T-cell (primary cell): ENCODE data around the gene C3orf20. TPM values are rescaled to one million over a fixed set of nuclear protein-coding genes. Genes with fewer than 3 reads are reported as not detected.

Experiments used
- ATAC-seq, 4 experiments: fragments of 200-7000 bp in 3 of 4; fragments of 150-1000 bp in 1 of 4; cut with Tn5 transposase; replicated peaks in 1 of 4; 1 replicate in 3 of 4; 2 replicates in 1 of 4; pipeline ENCODE4 v1.10.0; 2021; ENCODE audit warnings: moderate library complexity in 3 of 4, mild to moderate bottlenecking in 2 of 4, moderate number of reproducible peaks in 1 of 4
- CTCF ChIA-PET, 2 donors: fragments of 300-600 bp; sonication (Branson Sonifier 250); formaldehyde crosslinking; loops; one replicate each; lab custom pipeline; 2022; ENCODE audit warnings: antibody characterized with exemption in 2 of 2; lab: Charles Lee
- POLR2A ChIA-PET, 2 donors: fragments of 300-600 bp; sonication (Branson Sonifier 250); formaldehyde crosslinking; loops; one replicate each; lab custom pipeline; 2022; ENCODE audit warnings: antibody characterized with exemption in 2 of 2; lab: Charles Lee
- DNase-seq, 35 experiments: peaks; one replicate each; pipeline versions ENCODE4 v3.0.0 to v3.0.0-alpha.2; 2013 to 2023
- H3K27ac ChIP-seq: one replicate; pipeline ENCODE4 v1.5.1; 2013; ENCODE audit warnings: low read length
- H3K27me3 ChIP-seq, 2 experiments: replicated peaks in 1 of 2; 1 replicate in 1 of 2; 2 replicates in 1 of 2; pipeline versions ENCODE4 v1.6.1 to v1.7.0; 2013; ENCODE audit warnings: low read length in 1 of 2, mixed read lengths in 1 of 2; ENCODE audit not compliant: control insufficient read depth in 2 of 2, insufficient read depth in 2 of 2; ENCODE audit errors: extremely low read depth in 1 of 2
- H3K36me3 ChIP-seq, 2 donors: 1 replicate in 1 of 2; 2 replicates in 1 of 2; pipeline versions ENCODE4 v1.6.1 to v1.7.0; 2013; ENCODE audit warnings: low read length in 1 of 2; ENCODE audit not compliant: control insufficient read depth in 2 of 2, insufficient read depth in 1 of 2; ENCODE audit errors: extremely low read depth in 1 of 2
- H3K4me1 ChIP-seq, 2 experiments: 1 replicate in 1 of 2; 2 replicates in 1 of 2; pipeline versions ENCODE4 v1.6.1 to v1.7.0; 2013; ENCODE audit warnings: low read length in 2 of 2, mixed read lengths in 1 of 2; ENCODE audit not compliant: insufficient read depth in 2 of 2, control insufficient read depth in 1 of 2; ENCODE audit errors: extremely low read depth in 1 of 2
- H3K4me3 ChIP-seq, 2 donors: 1 replicate in 1 of 2; 2 replicates in 1 of 2; pipeline versions ENCODE4 v1.5.1 to v1.7.0; 2013; ENCODE audit warnings: mild to moderate bottlenecking in 2 of 2, low read length in 1 of 2, moderate library complexity in 1 of 2; ENCODE audit not compliant: control insufficient read depth in 1 of 2; ENCODE audit errors: extremely low read depth in 1 of 2
- H3K9me3 ChIP-seq: 2 replicates; pipeline ENCODE4 v1.7.0; 2013
- H3K27ac Mint-ChIP-seq, 2 donors: one replicate each; pipeline ENCODE4 v1.8.0; 2020 to 2021; ENCODE audit warnings: mild to moderate bottlenecking in 2 of 2, mixed read lengths in 2 of 2
- H3K27me3 Mint-ChIP-seq, 2 donors: one replicate each; pipeline ENCODE4 v1.8.0; 2021 to 2022; ENCODE audit warnings: mixed read lengths in 2 of 2
- H3K36me3 Mint-ChIP-seq: one replicate; pipeline ENCODE4 v1.8.0; 2021; ENCODE audit warnings: mixed read lengths
- H3K4me1 Mint-ChIP-seq, 3 donors: one replicate each; pipeline ENCODE4 v1.8.0; 2020 to 2022; ENCODE audit warnings: mixed read lengths in 3 of 3, mild to moderate bottlenecking in 1 of 3
- H3K4me3 Mint-ChIP-seq, 3 donors: one replicate each; pipeline ENCODE4 v1.8.0; 2020 to 2022; ENCODE audit warnings: mild to moderate bottlenecking in 3 of 3, mixed read lengths in 3 of 3, moderate library complexity in 3 of 3
- H3K9me3 Mint-ChIP-seq, 3 donors: one replicate each; pipeline ENCODE4 v1.8.0; 2020 to 2022; ENCODE audit warnings: mixed read lengths in 3 of 3
- WGBS: methylation state at CpG from one replicate; pipeline ENCODE4 v1.1.5; 2013; ENCODE audit warnings: missing lambda C conversion rate; ENCODE audit not compliant: insufficient coverage; 5-methylcytosine and 5-hydroxymethylcytosine counted together
- total RNA-seq, 35 experiments: library from RNA in 6 of 35; stranded (reverse) in 6 of 35; fragments of 120-200 nt in 1 of 35; gene quantifications; one replicate each; pipeline versions ENCODE4 v1.2.1 to v1.2.4 and lab custom pipeline; 2013 to 2026

C3orf20 gene
- total RNA-seq, 5 donors from 2014 or later (not counting 1 experiment from before 2014, with no cell fraction given) = 0.19 to 0.82 (median 0.37) TPM

DNA sequence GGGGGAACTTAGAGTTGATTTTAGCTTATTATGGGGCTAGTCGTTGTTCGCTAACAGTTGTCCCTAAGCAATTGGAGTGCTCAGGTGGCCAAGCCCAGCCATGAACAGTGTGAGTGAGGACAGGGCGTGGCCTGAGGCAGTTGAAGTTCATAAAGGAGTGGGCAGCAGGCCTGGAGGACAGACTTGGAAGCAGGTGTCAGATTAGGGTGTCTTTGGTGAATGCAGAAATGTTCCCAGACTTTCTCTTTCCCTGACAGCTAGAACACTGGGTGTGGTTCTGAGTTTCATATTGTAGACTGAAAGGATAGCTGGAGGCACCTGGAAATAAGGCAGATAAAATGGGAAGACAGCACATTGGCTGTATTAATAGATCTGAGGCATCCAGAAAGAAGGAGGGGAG lies 84.0 kb downstream of the C3orf20 start:
- ATAC-seq (no peak), DNase-seq (no peak)
- no peaks in the 10 kb centered on the region for H3K9me3 Mint-ChIP-seq
- no peaks in the 10 kb centered on the region for H3K9me3 ChIP-seq
- peaks cover 0 to 3% of the 10 kb centered on the region in 2 experiments for H3K4me1 ChIP-seq
- ChIA-PET CTCF (no interaction called here), POLR2A (no interaction called here)
- H3K27me3 ChIP-seq = peaks cover 0 to 16% of the 10 kb centered on the region in 2 experiments
- H3K36me3 Mint-ChIP-seq = no peaks in the 10 kb centered on the region
- H3K4me1 Mint-ChIP-seq = peaks cover 4 to 6% (median 4%) of the 10 kb centered on the region in 3 donors
- WGBS = 75% methylated on average over 2 of the region's 3 CpGs
- no peak overlapping the region for H3K27ac Mint-ChIP-seq
- no peak overlapping the region for H3K4me3 ChIP-seq
- no peak overlapping the region for H3K4me3 Mint-ChIP-seq
- peaks cover 0 to 5% of the 10 kb centered on the region in 2 donors for H3K27me3 Mint-ChIP-seq
- H3K36me3 ChIP-seq = no peaks in the 10 kb centered on the region
- H3K27ac ChIP-seq = no peak overlapping the region

DNA sequence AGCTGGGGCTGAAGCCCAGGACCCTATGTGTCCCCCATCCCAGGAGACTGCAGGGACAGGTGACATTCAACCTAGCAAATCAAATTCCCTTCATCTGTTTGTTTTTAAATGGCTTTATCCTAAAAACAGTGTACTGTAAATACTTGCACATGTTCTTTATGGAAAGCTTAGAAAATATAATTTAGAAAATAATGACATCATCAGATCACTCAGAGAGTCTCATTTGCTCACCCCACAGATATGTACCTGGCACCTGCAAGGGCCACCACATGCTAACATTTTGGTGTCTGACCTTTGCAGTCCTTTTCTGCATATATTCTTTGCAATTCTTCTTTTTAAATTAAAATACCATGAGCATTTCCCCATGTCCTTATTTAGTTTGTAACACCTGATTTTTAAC lies 85.2 kb downstream of the C3orf20 start:
- no peak overlapping the region for H3K4me3 ChIP-seq
- no peaks in the 10 kb centered on the region for H3K36me3 ChIP-seq
- ChIA-PET CTCF (no interaction called here), POLR2A (no interaction called here)
- H3K27ac Mint-ChIP-seq = no peak overlapping the region
- H3K4me3 Mint-ChIP-seq = no peak overlapping the region
- H3K4me1 Mint-ChIP-seq = peaks cover 4 to 6% (median 4%) of the 10 kb centered on the region in 3 donors
- H3K27ac ChIP-seq = no peak overlapping the region
- no peak for ATAC-seq
- H3K36me3 Mint-ChIP-seq = no peaks in the 10 kb centered on the region
- H3K27me3 ChIP-seq = peaks cover 0 to 13% of the 10 kb centered on the region in 2 experiments
- H3K4me1 ChIP-seq = peaks cover 0 to 3% of the 10 kb centered on the region in 2 experiments
- H3K27me3 Mint-ChIP-seq = no peaks in the 10 kb centered on the region
- no peak for DNase-seq
- no peaks in the 10 kb centered on the region for H3K9me3 ChIP-seq
- H3K9me3 Mint-ChIP-seq = no peaks in the 10 kb centered on the region

DNA sequence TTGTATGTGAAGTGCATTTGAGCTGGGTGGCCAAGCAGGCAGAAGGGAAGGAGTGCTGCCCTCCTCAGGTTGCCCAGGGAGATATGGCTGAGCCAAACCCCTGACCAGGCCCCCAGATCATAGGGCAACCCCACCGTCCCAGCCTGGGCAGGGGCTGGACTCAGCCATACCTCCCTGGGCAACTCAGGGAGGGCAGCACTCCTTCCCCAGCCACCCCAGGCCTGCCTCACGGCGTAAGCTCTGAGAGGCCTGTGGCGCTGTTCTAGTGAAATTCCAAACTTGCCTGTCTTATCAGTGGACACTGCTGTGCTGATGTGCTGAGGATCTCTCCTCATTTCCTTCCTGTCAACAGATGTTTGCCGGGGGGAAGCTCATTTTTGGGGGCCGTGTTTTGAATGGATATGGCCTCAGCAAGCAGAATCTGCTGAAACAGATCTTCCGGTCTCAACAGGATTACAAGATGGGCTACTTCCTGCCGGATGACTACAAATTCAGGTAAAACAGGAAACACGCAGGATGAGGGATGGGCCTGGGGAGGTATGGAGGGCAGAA lies 86.3 kb downstream of the C3orf20 start:
- Mint-ChIP-seq H3K4me1 (peaks cover 4 to 6% (median 4%) of the 10 kb centered on the region in 3 donors), H3K27me3 (no peaks in the 10 kb centered on the region), H3K9me3 (no peaks in the 10 kb centered on the region), H3K36me3 (no peaks in the 10 kb centered on the region), H3K27ac (no peak overlapping the region), H3K4me3 (peak overlapping the region in 1 of 3 donors; percentile 12)
- DNase-seq = no peak
- Histone ChIP-seq H3K27me3 (peaks cover 0 to 16% of the 10 kb centered on the region in 2 experiments), H3K36me3 (no peaks in the 10 kb centered on the region), H3K9me3 (no peaks in the 10 kb centered on the region), H3K4me1 (peaks cover 0 to 3% of the 10 kb centered on the region in 2 experiments), H3K4me3 (no peak overlapping the region), H3K27ac (no peak overlapping the region)
- ChIA-PET CTCF (no interaction called here), POLR2A (interaction anchor here in 1 of 2 donors (0.8 kb wide), 1 partner anchor 62 kb away, joined by 4 read pairs; no protein-coding TSS in a partner anchor)
- no peak for ATAC-seq
- 30% methylated on average over 6 of the region's 9 CpGs for WGBS

DNA sequence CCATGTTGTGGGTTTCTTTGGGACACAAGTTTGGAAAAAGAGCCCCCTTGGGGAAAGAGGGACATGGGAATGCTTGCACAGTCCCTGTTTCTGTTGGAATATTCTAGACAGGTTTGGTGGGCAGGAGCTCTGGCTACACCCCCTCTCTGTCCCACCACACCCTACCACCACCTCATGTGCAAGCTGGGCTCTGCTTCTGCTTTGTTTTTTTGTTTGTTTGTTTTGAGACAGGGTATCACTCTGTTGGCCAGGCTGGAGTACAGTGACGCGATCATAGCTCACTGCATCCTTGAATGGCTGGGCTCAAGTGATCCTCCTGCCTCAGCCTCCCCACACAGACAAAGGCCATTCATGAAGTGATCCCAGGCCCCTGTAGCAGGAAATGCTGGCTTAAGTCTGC lies 86.9 kb downstream of the C3orf20 start:
- POLR2A ChIA-PET = no interaction called here
- 100% methylated on average over 2 of the region's 2 CpGs for WGBS
- Mint-ChIP-seq H3K4me3 (peak overlapping the region in 1 of 3 donors; percentile 12), H3K27ac (no peak overlapping the region), H3K27me3 (no peaks in the 10 kb centered on the region), H3K4me1 (peaks cover 4 to 6% (median 4%) of the 10 kb centered on the region in 3 donors), H3K9me3 (no peaks in the 10 kb centered on the region), H3K36me3 (no peaks in the 10 kb centered on the region)
- Histone ChIP-seq H3K27ac (no peak overlapping the region), H3K27me3 (peaks cover 0 to 16% of the 10 kb centered on the region in 2 experiments), H3K4me3 (no peak overlapping the region), H3K4me1 (peaks cover 0 to 3% of the 10 kb centered on the region in 2 experiments), H3K36me3 (no peaks in the 10 kb centered on the region), H3K9me3 (no peaks in the 10 kb centered on the region)
- no peak for ATAC-seq
- DNase-seq = no peak
- CTCF ChIA-PET = no interaction called here

DNA sequence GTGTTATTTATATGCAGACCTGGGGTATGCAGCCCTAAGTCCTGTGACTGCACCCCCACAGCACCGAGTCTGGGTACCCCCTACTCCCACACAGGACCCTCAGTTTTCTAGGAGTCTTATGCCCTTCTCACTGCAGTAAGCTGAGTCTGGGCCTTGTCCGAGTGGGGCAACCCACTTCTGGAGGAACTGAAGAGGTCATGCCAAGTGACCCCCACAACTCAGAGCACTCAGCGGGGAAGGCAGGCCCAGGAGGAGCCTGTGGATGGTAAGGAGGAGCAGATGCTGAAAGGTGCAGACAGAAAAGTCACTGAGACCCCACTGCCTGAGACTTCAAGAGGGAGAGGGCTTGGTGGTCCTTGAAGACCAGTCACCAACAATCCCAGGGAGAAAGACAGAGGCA lies 87.8 kb downstream of the C3orf20 start:
- no peak for ATAC-seq
- ChIA-PET CTCF (no interaction called here), POLR2A (no interaction called here)
- DNase-seq = no peak
- Mint-ChIP-seq H3K27me3 (no peaks in the 10 kb centered on the region), H3K4me1 (peaks cover 4 to 6% (median 4%) of the 10 kb centered on the region in 3 donors), H3K36me3 (no peaks in the 10 kb centered on the region), H3K9me3 (no peaks in the 10 kb centered on the region), H3K27ac (no peak overlapping the region), H3K4me3 (no peak overlapping the region)
- H3K4me1 ChIP-seq = peaks cover 0 to 3% of the 10 kb centered on the region in 2 experiments
- no peaks in the 10 kb centered on the region for H3K36me3 ChIP-seq
- H3K4me3 ChIP-seq = no peak overlapping the region
- H3K27ac ChIP-seq = no peak overlapping the region
- 100% methylated on average over 2 of the region's 3 CpGs for WGBS
- peaks cover 0 to 12% of the 10 kb centered on the region in 2 experiments for H3K27me3 ChIP-seq
- no peaks in the 10 kb centered on the region for H3K9me3 ChIP-seq

DNA sequence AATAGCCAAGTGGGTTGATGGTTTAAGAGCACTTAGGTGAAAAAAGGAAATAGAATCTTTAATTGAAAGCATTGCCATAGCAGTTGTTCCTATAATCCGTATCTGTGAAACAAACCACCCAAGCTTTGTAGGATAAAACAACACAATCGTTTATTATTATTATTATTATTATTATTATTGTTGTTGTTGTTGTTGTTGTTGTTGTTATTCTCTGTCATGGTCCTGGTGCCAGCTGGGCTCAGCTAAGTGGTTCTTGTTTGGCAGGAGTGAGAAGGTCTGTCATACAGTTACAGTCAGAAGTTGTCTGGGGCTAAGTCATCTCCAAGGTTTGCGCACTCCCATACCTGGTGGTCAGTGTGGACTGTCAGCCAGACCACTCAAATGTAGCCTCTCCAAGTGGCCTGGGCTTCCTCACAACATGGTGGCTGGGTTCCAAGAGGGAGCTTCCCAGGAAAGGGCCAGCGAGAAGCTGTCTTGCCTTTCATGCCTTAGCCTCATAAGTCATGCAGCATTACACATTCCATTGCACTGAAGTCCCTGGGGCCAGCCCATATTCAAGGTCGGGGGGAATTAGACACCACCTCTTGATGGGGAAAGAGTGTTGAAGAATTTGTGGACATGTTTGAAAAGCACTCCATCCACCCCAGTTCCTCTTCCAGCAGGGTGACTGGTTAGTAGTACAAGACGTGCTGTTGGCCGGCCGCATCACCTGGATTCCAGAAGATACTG lies 89.6 kb downstream of the C3orf20 start:
- Mint-ChIP-seq H3K27ac (no peak overlapping the region), H3K4me1 (peaks cover 4 to 6% (median 4%) of the 10 kb centered on the region in 3 donors), H3K4me3 (no peak overlapping the region), H3K36me3 (no peaks in the 10 kb centered on the region), H3K9me3 (no peaks in the 10 kb centered on the region), H3K27me3 (peaks cover 0 to 3% of the 10 kb centered on the region in 2 donors)
- Histone ChIP-seq H3K27ac (no peak overlapping the region), H3K9me3 (no peaks in the 10 kb centered on the region), H3K4me3 (no peak overlapping the region), H3K4me1 (peaks cover 0 to 3% of the 10 kb centered on the region in 2 experiments), H3K36me3 (no peaks in the 10 kb centered on the region), H3K27me3 (peaks cover 0 to 16% of the 10 kb centered on the region in 2 experiments)
- ChIA-PET CTCF (no interaction called here), POLR2A (no interaction called here)
- ATAC-seq = no peak
- WGBS = 100% methylated on average over 1 of the region's 8 CpGs
- no peak for DNase-seq
